Stimulated activated CD4-positive, alpha-beta T cell treated with anti-CD3 and anti-CD28 coated beads, Interleukin-4, amount 100 ng/mL, for 48 hours (primary cell): ENCODE data around the gene COQ10B.

Source experiments
- DNase-seq, 2 donors: peaks; one replicate each; pipeline ENCODE4 v3.0.0-alpha.2; 2020; ENCODE audit warnings: low read depth in 2 of 2

COQ10B gene

DNA sequence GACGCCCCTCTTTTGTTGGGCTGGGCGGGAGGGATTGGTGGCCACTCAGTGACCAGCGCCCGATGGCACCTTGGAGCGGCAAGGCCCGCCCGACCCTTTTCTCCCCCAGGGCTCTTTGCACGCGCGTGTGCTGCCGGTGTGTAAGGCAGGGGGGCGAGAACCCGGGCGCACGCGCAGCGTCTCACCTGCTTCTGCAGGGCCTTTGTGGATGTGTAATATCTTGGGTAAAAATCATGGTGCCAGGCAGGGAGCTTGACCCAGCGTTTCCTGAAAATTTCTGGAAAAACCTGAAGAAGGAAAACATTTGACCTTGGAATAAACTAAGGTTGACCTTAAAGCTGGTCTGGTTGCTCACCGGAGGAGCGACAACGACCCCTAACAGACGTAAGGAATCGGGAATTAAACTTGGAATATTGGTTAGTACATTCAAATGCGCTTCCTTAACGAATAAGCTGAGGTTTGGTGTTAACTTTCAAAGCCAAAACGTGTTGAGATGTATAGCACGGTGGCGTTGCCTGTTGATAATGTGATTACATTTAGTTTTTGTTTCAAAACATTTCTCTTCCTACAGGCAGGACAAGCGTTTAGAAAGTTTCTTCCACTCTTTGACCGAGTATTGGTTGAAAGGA, 47.3 kb downstream of the COQ10B start:
- no peak for DNase-seq

DNA sequence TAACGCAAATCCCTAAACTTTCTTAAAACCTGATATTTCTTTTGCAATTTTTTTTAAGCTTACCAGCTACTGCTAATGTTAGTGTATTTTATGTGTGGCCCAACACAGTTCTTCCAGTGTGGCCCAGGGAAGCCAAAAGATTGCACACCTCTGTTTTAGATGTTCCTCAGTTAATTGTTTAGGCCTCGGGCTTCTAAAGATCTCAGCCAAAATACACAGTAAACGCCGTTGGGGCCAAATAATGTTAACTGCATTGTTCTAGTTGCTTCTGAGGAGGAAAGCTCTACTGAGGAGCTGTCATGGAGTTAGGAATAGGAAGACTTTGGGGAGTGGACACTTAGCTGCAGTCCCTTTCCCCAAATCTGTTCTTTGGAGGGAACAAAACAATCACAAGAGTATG, 48.8 kb downstream of the COQ10B start:
- no peak for DNase-seq

DNA sequence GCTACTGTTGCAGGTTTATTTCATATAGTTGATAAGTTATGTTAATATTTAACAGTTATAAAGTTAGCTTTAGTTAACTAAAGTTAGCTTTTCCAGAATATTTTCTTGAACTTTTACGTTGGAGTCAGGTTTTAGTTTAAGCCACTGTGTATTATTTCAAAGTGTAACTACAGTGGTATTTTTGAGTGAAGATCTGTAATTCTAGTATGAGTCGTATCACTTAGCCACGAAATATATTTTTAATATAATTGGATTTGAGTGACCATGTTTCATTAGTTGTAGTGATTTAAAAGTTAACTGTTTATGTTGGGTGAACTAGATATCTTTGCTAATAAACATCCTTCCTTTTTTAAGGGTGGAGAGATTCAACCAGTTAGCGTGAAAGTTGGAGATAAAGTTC, 49.3 kb downstream of the COQ10B start:
- no peak for DNase-seq

DNA sequence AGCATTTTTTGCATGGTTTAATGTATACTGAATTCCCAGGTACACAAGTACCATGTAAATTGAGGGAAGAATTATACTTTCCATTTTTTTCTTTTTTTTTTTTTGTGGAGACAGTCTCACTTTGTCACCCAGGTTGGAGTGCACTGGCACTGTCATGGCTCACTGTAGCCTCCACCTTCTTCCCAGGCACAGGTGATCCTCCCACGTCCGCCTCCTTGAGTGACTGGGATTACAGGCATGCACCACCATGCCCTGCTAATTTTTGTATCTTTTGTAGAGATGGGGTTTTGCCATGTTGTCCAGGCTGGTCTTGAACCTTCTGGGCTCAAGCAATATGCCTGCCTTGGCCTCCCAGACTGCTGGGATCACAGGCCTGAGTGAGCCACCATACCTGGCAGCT, 50.6 kb downstream of the COQ10B start:
- DNase-seq = no peak

DNA sequence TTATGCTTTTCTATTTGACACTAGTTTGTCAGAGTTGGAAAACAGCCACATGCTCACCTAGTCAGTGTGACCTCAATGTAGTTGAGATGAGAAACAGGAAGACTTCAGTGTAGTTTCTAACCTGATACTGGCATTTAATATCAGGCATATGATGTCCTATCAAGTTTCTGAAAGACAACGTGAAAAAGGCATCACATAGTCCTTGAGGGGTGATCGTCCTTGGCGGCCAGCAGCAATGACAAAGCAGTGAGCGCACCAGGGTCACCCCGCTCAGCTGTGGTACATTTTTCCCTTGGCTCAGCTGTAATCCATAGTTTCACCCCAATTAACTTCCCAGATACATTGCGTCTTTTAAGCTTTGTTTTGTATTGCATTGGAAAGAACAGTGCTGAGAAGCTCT, 51.2 kb downstream of the COQ10B start:
- no peak for DNase-seq

DNA sequence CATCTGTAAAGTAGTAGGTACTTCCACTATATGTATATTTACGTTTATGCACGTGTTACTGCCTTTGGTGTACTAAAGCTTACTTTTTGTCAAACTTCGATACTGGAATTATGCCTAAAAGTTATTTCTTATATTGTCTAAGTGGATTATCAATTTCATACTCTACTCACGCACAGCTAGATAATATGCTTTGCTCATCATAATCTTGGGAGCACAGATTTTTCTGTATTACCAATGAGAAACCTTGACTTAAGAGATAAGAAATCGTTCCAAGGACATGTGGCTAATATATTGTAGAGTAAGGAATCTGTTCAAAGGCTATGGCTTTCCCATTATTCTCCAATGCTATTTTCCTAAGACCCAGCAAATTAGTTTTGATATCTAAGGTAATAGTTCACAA, 53.3 kb downstream of the COQ10B start:
- no peak for DNase-seq

DNA sequence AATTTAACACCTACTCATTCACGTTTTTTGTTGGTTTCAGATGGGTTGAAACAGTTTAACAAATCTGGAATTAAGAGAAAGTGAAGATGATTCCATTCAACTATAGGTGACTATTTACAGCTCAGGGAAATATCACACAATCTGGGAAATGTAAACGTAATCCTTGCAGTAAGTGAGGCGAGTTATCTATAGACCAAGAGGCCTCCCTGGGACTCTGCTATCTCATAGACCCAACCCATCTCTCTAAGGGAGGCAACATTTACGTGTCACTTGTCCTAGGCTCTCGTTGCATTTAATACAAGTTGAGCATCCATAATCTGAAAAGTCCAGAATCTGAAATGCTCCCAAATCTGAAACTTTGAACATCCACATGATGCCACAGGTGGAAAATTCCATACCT, 60.6 kb downstream of the COQ10B start:
- no peak for DNase-seq

DNA sequence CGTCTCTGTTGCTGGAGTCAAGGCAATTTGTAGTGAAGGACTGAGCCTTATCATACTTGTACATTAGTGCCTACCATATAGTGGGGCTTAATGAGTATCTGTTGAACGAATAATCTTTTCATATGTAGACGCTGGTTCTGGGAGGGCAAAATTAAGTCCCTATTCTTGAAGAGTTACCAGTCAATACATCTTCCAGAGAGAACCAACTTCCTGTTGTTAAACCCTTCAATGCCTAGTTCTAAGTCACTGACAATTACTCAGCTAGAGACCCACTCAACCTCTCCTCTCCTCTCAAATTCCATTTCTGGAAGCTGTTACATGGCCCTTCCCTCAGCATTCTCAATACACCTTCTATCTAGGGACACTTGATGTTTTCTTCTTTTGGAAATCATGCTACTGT, 61.4 kb downstream of the COQ10B start:
- no peak for DNase-seq

DNA sequence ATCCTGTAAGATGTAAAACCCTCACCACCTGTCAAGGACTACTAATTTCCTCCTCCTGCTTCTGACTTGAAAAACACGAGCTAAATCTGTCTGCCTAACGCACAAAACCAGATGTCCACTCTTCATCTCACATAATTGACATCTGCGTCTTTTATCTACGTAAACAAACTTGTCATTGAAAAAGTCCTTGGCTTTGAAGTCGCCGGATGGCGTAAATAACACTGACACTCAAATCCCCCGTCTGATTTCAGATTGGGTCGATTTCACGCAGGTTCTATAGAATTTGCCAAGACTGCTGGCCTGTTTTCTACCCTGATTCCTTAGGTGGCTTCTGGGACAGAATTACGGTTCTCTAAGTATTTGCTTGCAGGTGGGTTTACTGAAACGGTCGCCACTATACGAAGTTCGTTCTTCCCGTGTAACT, 62.0 kb downstream of the COQ10B start:
- no peak for DNase-seq

DNA sequence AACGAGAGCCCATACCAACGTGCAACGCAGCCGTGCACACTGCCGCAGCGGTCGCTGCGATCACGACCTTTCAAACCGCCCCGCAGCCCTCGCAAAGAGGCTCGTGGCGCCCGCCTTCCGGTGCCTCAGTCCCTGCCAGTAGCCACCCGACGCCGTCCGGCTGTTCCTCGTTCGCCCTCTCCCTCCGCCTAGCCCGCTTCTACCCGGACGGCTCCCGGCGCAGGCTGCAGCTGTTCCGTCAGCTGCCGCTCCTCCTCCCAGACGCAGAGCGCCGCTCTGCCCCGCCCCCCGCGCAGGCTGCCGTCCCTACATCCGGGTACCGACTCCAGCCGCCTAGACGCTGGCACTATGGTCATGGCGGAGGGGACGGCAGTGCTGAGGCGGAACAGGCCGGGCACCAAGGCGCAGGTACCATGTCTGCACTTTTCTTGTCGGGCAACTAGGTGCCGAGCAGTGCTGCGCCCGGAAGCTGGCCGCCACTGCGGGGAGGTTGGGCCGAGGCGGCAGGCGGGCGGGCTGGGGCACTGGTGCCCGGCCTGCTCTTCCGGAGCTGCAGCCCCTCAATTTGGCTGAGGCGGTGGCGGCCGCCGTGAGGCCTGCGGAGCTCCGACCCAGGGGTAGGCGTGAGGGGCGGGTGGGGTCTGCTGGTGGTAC, 62.5 kb downstream of the COQ10B start, which contains the start of gene MOB4:
Gene MOB4, plus strand, starts transcription at position 328 of the 654 bp plus-strand sequence. Its CDS starts 21 bp downstream, at position 349.
- DNase-seq = peak; percentile 91 to 93

DNA sequence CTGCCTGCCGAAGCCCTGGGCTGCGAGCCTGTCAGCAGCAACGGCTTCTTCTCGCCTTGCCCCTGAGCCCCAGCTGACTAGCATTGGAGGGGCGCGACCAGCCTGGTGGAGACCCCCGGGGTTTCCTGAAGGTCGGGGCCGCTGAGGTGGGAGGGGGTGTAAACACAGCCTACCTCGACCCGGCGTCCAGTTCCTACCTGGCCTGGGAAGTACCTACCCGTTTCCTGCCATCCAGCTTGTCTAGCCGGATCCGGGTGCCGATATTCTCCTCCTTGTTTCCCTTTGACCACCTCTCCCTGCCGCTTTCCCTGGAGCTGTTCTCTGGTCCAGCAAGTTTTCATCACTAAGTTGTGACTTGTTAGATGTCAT, 63.0 kb downstream of the COQ10B start:
- no peak for DNase-seq

DNA sequence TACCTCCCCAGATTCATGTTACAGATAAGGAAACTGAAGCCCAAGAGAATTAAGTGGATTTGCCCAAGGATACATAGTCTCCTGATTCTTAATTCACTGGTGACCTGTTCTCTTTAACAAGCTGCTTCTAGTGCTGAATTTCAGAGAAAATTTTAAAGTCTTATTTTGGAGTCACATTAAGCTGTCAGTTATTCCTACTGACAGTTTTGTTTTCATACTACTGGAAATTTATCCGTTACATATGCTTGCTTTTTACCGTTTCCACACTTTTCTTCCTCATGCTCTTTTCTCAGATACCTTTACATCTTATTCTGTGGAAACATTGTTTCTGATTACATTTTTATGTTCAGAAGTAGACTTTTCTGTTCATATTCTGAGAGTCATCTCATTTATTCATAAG, 63.8 kb downstream of the COQ10B start:
- DNase-seq = no peak
